ENCODE results near the gene SLC6A3.

SLC6A3 gene

DNA sequence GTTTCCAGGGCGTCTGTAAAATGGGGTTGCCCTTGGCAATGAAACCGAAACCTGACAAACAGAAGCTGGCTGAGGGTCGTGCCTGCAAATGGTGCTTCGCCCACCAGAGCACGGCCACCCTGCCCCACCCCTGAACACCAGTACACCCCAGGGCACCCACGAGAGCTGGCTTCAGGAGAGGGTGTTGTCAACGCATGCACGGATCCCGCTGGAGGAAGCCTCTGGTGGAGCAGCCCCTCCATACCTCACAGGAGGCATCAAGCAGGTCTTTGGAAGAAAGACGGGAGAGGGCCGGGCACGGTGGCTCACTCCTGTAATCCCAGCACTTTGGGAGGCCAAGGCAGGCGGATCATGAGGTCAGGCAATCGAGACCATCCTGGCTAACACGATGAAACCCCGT, 8.6 kb downstream of the SLC6A3 start:
- Histone ChIP-seq H2AFZ (no peak overlapping the region), H3K4me1 (no peaks in the 10 kb centered on the region), H3K36me3 (ENCODE audit: control insufficient read depth, insufficient read depth, low read length) (no peaks in the 10 kb centered on the region), H3K9me3 (ENCODE audit: control insufficient read depth, low read length) (peaks cover 6% of the 10 kb centered on the region), H3K9ac (no peak overlapping the region), H3K79me2 (no peaks in the 10 kb centered on the region), H3K27ac (no peak overlapping the region), H3K4me2 (ENCODE audit: low read length) (no peak overlapping the region), H3K27me3 (ENCODE audit: control insufficient read depth, insufficient read depth, low read length) (no peaks in the 10 kb centered on the region), H3K4me3 (ENCODE audit: low read depth, low read length) (no peak overlapping the region)
- TF ChIP-seq, protein P1, sequence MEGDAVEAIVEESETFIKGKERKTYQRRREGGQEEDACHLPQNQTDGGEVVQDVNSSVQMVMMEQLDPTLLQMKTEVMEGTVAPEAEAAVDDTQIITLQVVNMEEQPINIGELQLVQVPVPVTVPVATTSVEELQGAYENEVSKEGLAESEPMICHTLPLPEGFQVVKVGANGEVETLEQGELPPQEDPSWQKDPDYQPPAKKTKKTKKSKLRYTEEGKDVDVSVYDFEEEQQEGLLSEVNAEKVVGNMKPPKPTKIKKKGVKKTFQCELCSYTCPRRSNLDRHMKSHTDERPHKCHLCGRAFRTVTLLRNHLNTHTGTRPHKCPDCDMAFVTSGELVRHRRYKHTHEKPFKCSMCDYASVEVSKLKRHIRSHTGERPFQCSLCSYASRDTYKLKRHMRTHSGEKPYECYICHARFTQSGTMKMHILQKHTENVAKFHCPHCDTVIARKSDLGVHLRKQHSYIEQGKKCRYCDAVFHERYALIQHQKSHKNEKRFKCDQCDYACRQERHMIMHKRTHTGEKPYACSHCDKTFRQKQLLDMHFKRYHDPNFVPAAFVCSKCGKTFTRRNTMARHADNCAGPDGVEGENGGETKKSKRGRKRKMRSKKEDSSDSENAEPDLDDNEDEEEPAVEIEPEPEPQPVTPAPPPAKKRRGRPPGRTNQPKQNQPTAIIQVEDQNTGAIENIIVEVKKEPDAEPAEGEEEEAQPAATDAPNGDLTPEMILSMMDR (IDR thresholded peaks at IDR 0.05) = no peak

DNA sequence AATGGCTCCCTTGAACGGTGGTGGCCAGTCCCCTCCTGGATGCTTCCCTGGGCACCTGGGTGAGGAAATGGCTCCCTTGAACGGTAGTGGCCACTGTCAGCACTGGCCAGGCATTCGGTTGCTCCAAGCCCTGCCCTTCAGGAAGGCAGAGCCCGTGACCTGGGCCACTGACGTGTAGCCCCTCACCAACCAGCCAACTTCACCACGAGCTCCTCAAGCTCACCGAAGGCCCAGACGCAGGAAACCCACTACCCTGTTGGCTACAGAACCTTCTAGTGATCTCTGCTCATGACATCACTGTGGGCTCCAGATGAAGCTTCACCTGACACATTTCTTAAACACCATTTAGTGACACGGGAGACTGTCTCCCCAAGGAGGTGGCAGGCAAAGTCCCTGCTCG, 9.2 kb downstream of the SLC6A3 start:
- Histone ChIP-seq H3K27me3 (ENCODE audit: control insufficient read depth, insufficient read depth, low read length) (no peaks in the 10 kb centered on the region), H3K36me3 (ENCODE audit: control insufficient read depth, insufficient read depth, low read length) (no peaks in the 10 kb centered on the region), H3K79me2 (no peaks in the 10 kb centered on the region), H3K4me1 (no peaks in the 10 kb centered on the region), H3K9ac (no peak overlapping the region), H3K4me2 (ENCODE audit: low read length) (no peak overlapping the region), H3K9me3 (ENCODE audit: control insufficient read depth, low read length) (peaks cover 6% of the 10 kb centered on the region), H3K27ac (no peak overlapping the region), H3K4me3 (ENCODE audit: low read depth, low read length) (no peak overlapping the region), H2AFZ (no peak overlapping the region)
- TF ChIP-seq, protein P1 (IDR thresholded peaks at IDR 0.05) = no peak

DNA sequence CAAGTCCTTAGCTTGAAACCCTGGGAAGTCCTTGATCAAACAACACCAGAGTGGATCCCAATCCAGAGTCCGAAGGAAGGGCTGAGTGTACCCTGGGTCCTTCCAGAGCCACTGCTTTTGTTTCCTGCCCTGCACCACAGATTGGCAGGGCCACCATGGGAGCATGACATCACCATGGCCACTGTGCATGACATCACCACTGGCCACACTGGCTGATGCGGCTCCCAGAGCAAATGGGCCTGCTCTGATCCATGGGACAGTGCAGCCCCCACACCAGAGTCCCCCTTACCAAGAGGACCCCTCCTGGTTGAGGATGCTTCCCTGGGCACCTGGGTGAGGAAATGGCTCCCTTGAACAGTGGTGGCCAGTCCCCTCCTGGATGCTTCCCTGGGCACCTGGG, 9.9 kb downstream of the SLC6A3 start:
- Histone ChIP-seq H3K79me2 (no peaks in the 10 kb centered on the region), H3K9me3 (ENCODE audit: control insufficient read depth, low read length) (peaks cover under 1% of the 10 kb centered on the region)
- TF ChIP-seq, protein P1 (IDR thresholded peaks at IDR 0.05) = no peak

DNA sequence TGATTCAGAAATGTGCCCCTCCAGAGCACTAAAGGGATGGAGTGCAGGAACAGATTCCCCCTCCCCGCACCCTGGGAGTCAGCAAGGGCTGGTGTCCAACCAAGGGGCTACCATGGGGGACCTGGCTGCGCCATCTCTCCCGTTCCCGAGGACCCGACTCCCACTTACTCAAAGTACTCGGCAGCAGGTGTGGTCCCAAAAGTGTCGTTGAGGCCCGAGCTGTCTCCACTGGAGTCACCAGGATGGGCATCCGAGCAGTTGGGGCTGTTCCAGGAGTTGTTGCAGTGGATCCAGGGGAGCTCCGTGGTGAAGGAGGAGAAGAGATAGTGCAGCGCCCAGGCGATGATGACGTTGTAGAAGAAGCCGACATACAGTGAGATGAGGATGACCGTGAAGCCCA, 12.9 kb downstream of the SLC6A3 start:
- Histone ChIP-seq H3K4me3 (ENCODE audit: low read depth, low read length) (no peak overlapping the region), H3K79me2 (no peaks in the 10 kb centered on the region), H3K9me3 (ENCODE audit: control insufficient read depth, low read length) (no peaks in the 10 kb centered on the region), H2AFZ (no peak overlapping the region), H3K4me1 (no peaks in the 10 kb centered on the region), H3K27me3 (ENCODE audit: control insufficient read depth, insufficient read depth, low read length) (no peaks in the 10 kb centered on the region), H3K36me3 (ENCODE audit: control insufficient read depth, insufficient read depth, low read length) (no peaks in the 10 kb centered on the region), H3K4me2 (ENCODE audit: low read length) (no peak overlapping the region), H3K9ac (no peak overlapping the region), H3K27ac (no peak overlapping the region)
- TF ChIP-seq, protein P1 (IDR thresholded peaks at IDR 0.05) = no peak

More for the DNA sequence above, 9.9 kb downstream of the SLC6A3 start:
- no peak overlapping the region for H2AFZ ChIP-seq
- no peaks in the 10 kb centered on the region for H3K36me3 ChIP-seq (ENCODE audit: control insufficient read depth, insufficient read depth, low read length)
- no peaks in the 10 kb centered on the region for H3K27me3 ChIP-seq (ENCODE audit: control insufficient read depth, insufficient read depth, low read length)
- H3K4me3 ChIP-seq (ENCODE audit: low read depth, low read length) = no peak overlapping the region
- no peak overlapping the region for H3K9ac ChIP-seq
- H3K4me1 ChIP-seq = no peaks in the 10 kb centered on the region
- no peak overlapping the region for H3K27ac ChIP-seq
- H3K4me2 ChIP-seq (ENCODE audit: low read length) = no peak overlapping the region

DNA sequence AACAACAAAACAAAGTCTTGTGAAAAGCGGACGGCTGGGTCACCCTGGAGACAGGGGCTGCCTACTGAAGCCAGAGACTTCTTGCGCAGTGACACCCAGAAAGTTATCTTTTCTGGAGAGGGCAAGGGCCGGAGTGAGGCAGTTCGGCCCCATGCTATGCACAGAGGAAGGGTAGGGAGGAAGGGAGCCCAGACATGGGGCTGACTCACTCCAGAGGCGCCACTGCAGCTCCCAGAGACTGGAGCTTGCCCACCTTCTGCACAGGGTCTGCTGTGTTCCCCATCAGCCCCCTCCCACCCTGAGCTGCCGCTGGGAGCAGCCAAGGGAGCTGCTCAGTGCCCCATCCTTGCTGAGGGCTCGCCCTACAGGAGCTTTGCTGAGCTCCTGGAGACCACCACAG, 13.3 kb downstream of the SLC6A3 start:
- H3K27me3 ChIP-seq (ENCODE audit: control insufficient read depth, insufficient read depth, low read length) = no peaks in the 10 kb centered on the region
- no peak overlapping the region for H3K4me3 ChIP-seq (ENCODE audit: low read depth, low read length)
- H3K9me3 ChIP-seq (ENCODE audit: control insufficient read depth, low read length) = no peaks in the 10 kb centered on the region
- H3K36me3 ChIP-seq (ENCODE audit: control insufficient read depth, insufficient read depth, low read length) = no peaks in the 10 kb centered on the region
- no peak overlapping the region for H2AFZ ChIP-seq
- TF ChIP-seq, protein P1 (IDR thresholded peaks at IDR 0.05) = no peak
- H3K4me1 ChIP-seq = no peaks in the 10 kb centered on the region
- H3K4me2 ChIP-seq (ENCODE audit: low read length) = no peak overlapping the region
- H3K9ac ChIP-seq = no peak overlapping the region
- no peaks in the 10 kb centered on the region for H3K79me2 ChIP-seq
- H3K27ac ChIP-seq = no peak overlapping the region

Data from parathyroid adenoma (tissue), 2 donors.